Progenitor cell of endocrine pancreas (in vitro differentiated cells): ENCODE results near the gene METTL16. TPM values are rescaled to one million over a fixed set of nuclear protein-coding genes. Genes with fewer than 3 reads are reported as not detected.

Source experiments
- DNase-seq: peaks from one replicate; pipeline ENCODE4 v3.0.0; 2021; ENCODE audit warnings: low spot score; ENCODE audit not compliant: unreplicated experiment
- H3K27ac Mint-ChIP-seq: 2 replicates; pipeline ENCODE4 v1.8.0; 2021; ENCODE audit warnings: mild to moderate bottlenecking, moderate library complexity, mixed read lengths
- H3K27me3 Mint-ChIP-seq: 2 replicates; pipeline ENCODE4 v1.8.0; 2021; ENCODE audit warnings: mixed read lengths
- H3K36me3 Mint-ChIP-seq: 2 replicates; pipeline ENCODE4 v1.8.0; 2022; ENCODE audit warnings: mixed read lengths; ENCODE audit not compliant: insufficient read depth
- H3K4me1 Mint-ChIP-seq: 2 replicates; pipeline ENCODE4 v1.8.0; 2021; ENCODE audit warnings: low read depth, mixed read lengths
- H3K4me3 Mint-ChIP-seq: 2 replicates; pipeline ENCODE4 v1.8.0; 2021; ENCODE audit warnings: low read depth, mild to moderate bottlenecking, moderate library complexity, mixed read lengths
- H3K9me3 Mint-ChIP-seq: 2 replicates; pipeline ENCODE4 v1.8.0; 2021; ENCODE audit warnings: low read depth, mixed read lengths
- total RNA-seq: library from RNA; stranded (reverse); gene quantifications from 2 replicates; pipeline ENCODE4 v1.2.1, GENCODE V29; 2021
- TF ChIP-seq, protein P1 (sequence below): fragments of 200-600 bp; sonication (generic); IDR thresholded peaks from one replicate; pipeline ENCODE4 v1.5.0; 2021; ENCODE audit warnings: antibody characterized with exemption, mild to moderate bottlenecking; ENCODE audit not compliant: unreplicated experiment

The METTL16 gene
- total RNA-seq, 1 donor from 2014 or later = 43.8 TPM

DNA sequence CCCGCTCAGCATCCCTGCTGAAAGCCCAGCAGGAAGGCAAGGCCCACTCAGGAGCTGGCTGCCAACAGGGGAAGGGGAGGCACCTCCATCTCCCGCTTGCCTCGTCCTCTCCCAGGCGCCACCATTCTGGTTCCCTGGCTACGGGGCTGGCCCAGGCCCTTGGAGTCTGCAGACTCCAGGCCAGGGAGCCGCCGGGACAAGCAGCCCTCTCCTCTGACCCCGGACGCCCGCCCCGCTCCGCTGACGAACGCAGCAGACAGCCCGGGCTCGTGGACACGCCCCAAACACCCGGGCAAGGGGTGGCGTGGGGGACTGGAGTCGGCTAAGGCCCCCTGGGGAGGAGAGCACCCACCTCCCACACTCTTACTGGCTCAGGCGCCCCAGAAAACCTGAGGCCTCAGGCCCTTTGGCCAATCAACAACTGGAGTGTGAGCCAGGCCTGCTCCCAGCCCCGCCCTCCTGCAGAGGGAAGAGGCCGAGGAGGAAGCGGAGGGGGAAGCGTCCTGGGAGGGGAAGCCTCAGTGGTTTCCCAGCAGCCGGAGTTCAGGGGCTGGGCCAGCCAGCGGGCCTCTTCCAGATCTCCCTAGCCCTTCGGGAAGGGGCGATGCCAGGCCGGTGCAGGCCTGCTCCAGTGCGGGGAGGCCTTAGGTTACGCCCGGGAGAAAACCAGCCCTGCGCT lies 115.0 kb downstream of the METTL16 start:
- Mint-ChIP-seq H3K27ac (peak overlapping the region; percentile 100), H3K27me3 (no peaks in the 10 kb centered on the region), H3K36me3 (no peaks in the 10 kb centered on the region), H3K9me3 (no peaks in the 10 kb centered on the region), H3K4me1 (peaks cover 47% of the 10 kb centered on the region), H3K4me3 (peak overlapping the region; percentile 48)
- DNase-seq = peak; percentile 71
- TF ChIP-seq, protein P1, sequence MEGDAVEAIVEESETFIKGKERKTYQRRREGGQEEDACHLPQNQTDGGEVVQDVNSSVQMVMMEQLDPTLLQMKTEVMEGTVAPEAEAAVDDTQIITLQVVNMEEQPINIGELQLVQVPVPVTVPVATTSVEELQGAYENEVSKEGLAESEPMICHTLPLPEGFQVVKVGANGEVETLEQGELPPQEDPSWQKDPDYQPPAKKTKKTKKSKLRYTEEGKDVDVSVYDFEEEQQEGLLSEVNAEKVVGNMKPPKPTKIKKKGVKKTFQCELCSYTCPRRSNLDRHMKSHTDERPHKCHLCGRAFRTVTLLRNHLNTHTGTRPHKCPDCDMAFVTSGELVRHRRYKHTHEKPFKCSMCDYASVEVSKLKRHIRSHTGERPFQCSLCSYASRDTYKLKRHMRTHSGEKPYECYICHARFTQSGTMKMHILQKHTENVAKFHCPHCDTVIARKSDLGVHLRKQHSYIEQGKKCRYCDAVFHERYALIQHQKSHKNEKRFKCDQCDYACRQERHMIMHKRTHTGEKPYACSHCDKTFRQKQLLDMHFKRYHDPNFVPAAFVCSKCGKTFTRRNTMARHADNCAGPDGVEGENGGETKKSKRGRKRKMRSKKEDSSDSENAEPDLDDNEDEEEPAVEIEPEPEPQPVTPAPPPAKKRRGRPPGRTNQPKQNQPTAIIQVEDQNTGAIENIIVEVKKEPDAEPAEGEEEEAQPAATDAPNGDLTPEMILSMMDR = no peak

DNA sequence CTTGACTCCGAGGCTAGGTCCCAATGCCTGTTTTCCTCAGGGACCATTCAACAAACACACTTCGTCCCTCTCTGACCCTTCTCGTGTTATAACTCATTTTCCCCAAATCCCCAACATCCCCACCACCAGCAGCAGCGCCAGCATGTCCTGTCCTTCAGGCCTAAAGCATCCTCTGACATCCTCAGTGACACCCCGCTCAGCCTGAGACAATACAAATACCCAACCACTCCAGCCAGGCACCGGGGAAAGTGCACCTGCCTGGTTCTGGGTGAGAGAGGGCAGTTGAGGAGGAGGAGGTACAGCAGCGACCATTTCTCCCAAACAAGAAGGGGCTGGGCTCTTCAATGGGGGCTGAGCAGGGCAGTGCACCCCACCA lies 115.5 kb downstream of the METTL16 start:
- TF ChIP-seq, protein P1 = no peak
- Mint-ChIP-seq H3K36me3 (no peaks in the 10 kb centered on the region), H3K27me3 (no peaks in the 10 kb centered on the region), H3K9me3 (no peaks in the 10 kb centered on the region), H3K4me1 (peaks cover 47% of the 10 kb centered on the region), H3K4me3 (peak overlapping the region; percentile 45), H3K27ac (peak overlapping the region; percentile 89)
- DNase-seq = no peak

DNA sequence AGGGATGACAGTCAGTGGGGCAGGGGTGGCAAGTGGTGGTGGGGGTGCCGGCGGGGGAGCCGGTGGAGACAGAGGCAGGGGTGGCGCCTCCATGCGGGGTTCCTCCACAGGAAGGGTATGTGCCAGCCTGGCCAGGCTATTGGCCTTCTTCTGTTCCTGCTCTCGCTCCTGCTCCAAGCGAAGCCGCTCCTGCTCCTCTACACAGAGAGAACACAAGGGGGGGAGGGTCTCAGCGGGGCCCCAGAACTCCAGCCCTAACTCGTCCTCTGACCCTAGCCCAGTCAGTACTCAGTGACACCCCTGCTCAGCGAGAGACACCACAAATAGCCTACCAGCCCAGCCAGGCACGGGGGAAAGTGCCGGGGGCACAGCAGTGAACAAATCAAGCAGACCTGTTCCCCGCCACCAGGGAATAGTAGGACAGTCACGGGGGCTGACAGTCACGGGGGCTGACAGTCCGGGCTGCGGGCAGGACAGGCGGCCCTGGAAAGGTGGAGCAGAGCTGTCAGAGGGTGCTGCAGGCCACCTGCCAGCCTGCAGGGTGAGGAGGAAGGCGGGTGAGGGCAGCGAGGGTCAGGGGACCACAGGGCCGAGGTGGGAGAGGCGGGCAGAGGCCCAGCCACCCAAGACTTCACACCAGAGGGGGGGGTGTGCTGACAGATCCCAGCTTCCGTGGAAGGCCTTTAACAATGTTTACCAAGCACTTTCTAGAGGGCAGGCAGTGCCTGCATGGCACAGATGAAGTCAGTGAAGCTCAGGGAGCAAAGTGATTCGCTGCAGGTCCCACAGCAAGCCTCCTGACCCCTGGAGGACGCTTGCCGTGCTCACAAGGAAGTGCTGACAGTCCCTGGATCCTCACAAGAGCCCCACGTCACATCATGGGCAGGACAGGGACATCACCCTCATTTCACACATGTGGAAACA lies 116.2 kb downstream of the METTL16 start:
- DNase-seq = no peak
- TF ChIP-seq, protein P1 = no peak
- Mint-ChIP-seq H3K9me3 (no peaks in the 10 kb centered on the region), H3K4me1 (peaks cover 47% of the 10 kb centered on the region), H3K36me3 (no peaks in the 10 kb centered on the region), H3K27ac (peak overlapping the region; percentile 89), H3K4me3 (peak overlapping the region; percentile 45), H3K27me3 (no peaks in the 10 kb centered on the region)

DNA sequence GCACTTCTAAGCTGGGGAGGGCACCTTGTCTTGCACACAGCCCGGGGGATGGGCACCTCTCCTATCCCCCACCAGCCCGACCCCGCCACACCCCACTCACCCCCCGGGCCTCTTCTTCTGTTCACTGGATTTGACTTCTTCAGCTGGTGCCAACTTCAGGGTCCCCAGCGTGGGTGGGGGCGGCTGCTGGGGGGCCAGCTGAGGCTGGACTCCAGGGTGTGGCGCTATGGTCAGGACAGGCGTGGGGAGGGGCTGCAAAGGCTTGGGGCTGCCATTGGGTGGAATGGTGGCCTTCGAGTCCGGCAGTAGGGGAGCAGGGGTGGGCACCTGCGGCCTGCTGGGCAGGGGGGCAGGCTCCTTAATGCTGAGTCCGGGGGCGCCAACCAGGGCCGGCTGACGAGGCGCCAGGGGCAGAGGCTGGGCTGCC lies 116.9 kb downstream of the METTL16 start:
- no peak for DNase-seq
- peak overlapping the region; percentile 96 for H3K27ac Mint-ChIP-seq
- H3K4me1 Mint-ChIP-seq = peaks cover 47% of the 10 kb centered on the region
- H3K36me3 Mint-ChIP-seq = no peaks in the 10 kb centered on the region
- no peaks in the 10 kb centered on the region for H3K27me3 Mint-ChIP-seq
- TF ChIP-seq, protein P1 = no peak
- no peak overlapping the region for H3K4me3 Mint-ChIP-seq
- no peaks in the 10 kb centered on the region for H3K9me3 Mint-ChIP-seq

DNA sequence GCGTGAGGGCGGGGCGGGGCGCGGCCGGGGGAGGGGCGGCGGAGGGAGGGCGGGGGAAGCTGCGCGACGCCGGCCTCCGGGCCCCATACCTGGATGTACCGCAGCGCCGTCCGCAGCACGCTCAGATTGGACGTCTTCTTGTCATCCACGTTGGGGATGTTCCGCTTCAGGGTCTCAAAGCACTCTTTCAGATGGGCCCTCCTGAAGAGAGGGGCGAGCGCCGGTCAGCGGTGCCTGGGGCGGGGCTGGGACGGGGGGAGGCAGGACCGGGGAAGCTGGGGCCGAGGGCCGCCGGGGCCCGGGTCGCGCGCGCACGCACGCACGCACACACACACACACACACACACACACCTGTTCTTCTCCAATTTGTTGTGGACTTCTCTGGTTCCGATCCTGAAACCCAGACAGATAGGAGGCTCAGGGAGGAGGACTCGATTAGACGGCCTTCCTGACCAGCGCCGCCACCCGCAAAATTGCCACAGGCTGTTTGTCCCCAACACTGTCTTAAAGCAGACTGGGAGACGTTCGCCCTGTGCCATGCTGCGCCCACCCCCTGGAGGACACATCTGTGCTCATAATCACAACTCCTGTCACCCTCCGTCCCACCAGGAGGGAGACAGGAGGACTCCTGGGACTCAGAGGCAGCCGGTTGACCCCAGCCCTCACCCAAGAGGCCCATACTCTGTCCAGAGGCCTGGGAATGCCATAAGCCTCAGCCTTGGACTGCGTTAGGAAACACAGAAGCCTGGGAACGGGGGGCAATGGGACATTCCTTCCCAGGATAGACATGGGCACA lies 117.5 kb downstream of the METTL16 start:
- peak overlapping the region; percentile 71 for H3K4me3 Mint-ChIP-seq

More for the DNA sequence above, 117.5 kb downstream of the METTL16 start:
- no peaks in the 10 kb centered on the region for H3K27me3 Mint-ChIP-seq
- peak overlapping the region; percentile 96 for H3K27ac Mint-ChIP-seq
- peaks cover 47% of the 10 kb centered on the region for H3K4me1 Mint-ChIP-seq
- H3K36me3 Mint-ChIP-seq = no peaks in the 10 kb centered on the region
- no peaks in the 10 kb centered on the region for H3K9me3 Mint-ChIP-seq
- TF ChIP-seq, protein P1 = no peak
- DNase-seq = no peak
